HG02973 (cell line): ENCODE measurements around the gene ARPC1B.
"Not testable (repeated sequence)": the region's sequence is repeated elsewhere in the genome, so short reads cannot be mapped to it uniquely, and the experiment has no call there.

Experiments used
- ATAC-seq: cut with Tn5 transposase; IDR thresholded peaks from one replicate; pipeline ENCODE4 v1.9.1; 2021; ENCODE audit warnings: moderate library complexity; ENCODE audit not compliant: unreplicated experiment

Gene ARPC1B

DNA sequence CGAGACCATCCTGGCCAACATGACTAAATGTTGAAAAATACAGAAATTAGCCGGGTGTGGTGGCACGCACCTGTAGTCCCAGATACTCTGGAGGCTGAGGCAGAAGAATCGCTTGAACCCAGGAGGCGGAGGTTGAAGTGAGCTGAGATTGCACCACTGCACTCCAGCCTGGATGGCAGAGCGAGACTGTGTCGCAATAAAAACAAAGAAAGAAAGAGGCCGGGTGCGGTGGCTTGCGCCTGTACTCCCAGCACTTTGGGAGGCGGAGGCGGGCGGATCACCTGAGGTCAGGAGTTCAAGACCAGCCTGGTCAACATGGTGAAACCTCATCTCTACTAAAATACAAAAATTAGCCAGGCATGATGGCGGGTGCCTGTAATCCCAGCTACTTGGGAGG lies 12.7 kb downstream of the ARPC1B start:
- ATAC-seq = not testable (repeated sequence)

GRCh38 chr7:99387912-99388311 lies 13.4 kb downstream of the ARPC1B start:
- ATAC-seq = no peak

DNA sequence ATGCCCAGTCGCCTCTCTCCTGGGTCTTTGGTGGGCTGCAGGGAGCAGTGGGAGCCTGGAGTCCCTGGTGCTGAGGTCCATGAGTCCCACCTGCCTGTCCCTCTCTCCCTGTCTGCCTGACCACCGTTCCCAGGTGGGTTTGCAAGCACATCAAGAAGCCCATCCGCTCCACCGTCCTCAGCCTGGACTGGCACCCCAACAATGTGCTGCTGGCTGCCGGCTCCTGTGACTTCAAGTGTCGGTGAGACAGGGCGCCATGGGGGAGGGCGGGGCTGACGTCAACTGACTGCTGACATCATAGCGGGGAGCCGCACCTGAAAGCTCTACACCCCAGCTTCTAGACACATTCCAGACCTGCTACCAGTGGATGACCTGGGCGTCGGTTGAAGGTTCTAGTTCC lies 15.2 kb downstream of the ARPC1B start:
- ATAC-seq = no peak

DNA sequence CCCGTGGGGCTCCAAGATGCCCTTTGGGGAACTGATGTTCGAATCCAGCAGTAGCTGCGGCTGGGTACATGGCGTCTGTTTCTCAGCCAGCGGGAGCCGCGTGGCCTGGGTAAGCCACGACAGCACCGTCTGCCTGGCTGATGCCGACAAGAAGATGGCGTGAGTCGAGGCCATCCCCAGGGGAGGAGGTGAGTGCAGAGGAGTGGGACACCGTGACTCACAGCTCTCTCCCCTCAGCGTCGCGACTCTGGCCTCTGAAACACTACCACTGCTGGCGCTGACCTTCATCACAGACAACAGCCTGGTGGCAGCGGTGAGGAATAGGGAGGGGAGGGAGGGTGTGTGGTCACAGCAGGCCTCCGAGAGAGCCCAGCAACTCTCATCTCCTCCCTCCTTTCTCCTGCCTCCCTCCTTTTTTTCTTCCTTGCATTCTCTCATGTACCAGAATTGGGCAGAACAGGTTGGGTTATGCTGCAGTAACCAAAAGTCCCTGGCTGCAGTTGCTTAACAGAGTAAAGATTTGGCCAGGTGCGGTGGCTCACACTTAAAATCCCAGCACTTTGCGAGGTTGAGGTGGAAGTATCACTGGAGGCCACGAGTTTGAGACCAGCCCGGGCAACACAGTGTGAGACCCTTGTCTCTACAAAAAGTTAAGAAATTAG lies 16.5 kb downstream of the ARPC1B start:
- no peak for ATAC-seq

DNA sequence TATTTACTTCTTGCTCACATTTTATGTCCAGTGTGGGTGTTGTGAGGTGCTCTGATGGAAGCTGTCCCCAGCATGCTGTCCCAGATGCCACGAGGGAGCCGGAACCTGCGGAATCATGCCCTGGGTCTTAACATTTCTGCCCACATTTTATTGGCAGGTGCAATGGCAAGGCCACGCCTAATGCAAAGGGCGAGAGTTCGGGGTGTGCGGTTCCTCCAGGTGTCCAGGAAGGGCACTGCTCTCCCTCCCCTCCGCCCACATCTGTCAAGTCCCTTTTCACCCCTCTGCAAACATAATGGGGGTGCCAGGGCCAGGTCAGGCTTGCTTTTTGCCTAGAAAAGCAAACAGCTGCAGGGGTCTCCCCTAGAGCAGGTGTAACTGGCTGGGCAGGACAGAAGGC lies 17.5 kb downstream of the ARPC1B start:
- no peak for ATAC-seq

GRCh38 chr7:99392659-99393354 lies 18.3 kb downstream of the ARPC1B start:
- ATAC-seq = no peak

- ATAC-seq = no peak
Measured at GRCh38 chr7:99393355-99394187, 19.0 kb downstream of the ARPC1B start.

- no peak for ATAC-seq
Measured at GRCh38 chr7:99394188-99394502, 19.6 kb downstream of the ARPC1B start.

GRCh38 chr7:99395616-99396327 lies 21.2 kb downstream of the ARPC1B start:
- no peak for ATAC-seq

DNA sequence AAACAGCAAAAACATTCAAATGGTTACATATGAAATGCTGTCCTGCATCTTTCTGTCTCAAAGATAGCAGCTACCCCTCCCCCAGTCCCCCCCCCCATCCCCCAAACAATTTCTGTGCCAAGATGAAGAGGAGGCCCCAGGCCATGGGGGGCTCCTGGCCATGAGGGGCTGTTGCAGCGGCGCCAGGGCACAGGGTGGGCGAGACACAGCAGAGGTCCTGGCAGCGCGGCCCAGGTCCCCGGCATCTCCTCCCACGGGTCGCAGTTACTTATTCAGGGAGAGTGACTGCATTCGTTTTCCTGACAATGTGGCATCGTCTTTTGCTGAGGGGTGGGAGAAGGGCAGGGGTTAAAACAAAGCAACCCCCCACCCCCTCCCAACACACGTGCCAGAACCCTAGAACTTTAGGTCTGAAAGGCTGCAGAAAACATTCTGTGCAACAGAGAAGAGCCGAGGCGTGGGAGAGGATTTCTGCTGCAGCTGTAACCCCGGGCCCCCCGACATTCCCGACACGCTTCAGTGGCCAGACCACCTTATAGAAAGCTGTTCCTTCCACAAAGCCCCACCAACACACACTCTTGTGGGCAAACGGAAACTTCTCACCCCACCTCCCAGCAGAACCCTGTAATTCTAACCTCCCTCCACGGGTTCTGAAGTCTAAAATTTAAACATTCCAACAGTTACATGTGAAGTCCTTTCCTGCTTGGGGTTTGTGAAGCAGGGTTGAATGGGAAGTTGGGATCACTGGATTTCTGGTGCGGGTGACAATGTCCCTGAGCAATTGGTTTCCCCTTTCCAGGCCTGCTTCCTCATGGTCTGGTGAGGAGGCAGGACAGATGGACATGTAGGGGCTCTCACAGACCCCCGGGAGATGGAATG lies 22.1 kb downstream of the ARPC1B start:
- no peak for ATAC-seq

DNA sequence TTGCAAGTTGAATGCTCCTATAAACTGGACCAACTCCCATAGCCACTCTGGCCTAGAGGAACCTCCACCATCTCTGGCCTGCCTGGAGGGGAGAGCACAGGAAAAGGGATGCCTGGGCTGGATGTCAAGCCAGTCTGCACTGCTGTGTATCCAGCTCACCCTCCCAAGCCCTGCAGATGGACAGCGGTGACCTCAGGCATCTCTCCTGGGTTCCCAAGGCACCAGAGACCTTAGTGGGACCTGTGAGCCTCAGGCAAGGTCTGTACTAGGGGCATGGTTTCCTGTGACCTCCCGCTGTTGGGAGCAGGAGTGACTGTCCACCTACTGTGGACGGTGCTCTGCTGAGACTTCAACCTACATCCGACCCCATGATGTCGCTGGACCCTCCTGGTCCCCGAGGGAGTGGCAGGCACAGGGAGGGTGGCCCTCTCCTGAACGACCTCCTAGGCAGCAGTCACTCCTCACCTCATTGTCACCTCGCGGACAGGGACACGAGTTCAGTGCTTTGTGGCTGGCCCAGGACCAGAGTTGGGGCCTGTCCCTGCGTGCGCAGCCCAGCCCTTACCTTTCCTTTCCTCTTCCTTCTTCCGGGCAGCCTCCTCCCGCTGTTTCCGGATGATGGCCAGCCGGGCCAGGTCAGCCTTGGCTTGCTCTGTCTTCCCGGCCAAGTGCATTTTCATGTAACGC lies 22.9 kb downstream of the ARPC1B start:
- no peak for ATAC-seq

GRCh38 chr7:99398891-99399445 lies 24.4 kb downstream of the ARPC1B start:
- ATAC-seq = no peak

DNA sequence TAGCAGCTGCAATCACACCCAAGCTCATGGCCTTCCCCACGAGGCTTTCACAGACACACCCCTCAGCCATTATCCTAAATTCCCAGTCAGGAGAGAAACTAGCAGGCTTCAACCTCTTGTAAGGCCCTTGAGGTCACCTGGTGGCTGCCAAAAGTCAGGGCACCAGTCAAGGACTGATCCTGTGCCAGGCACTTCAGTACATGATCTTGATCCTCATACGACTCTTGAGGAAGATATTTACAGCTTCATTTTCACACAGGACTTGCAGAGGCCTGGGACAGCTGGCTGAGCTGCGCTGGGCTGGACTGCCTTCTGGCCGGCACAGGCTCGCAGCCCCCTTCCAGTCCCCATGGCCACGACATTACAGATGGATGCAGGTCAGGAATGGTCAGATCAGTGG lies 25.1 kb downstream of the ARPC1B start:
- no peak for ATAC-seq

GRCh38 chr7:99402854-99403253 lies 28.3 kb downstream of the ARPC1B start:
- ATAC-seq = no peak

GRCh38 chr7:99403764-99404163 lies 29.2 kb downstream of the ARPC1B start:
- ATAC-seq = no peak

DNA sequence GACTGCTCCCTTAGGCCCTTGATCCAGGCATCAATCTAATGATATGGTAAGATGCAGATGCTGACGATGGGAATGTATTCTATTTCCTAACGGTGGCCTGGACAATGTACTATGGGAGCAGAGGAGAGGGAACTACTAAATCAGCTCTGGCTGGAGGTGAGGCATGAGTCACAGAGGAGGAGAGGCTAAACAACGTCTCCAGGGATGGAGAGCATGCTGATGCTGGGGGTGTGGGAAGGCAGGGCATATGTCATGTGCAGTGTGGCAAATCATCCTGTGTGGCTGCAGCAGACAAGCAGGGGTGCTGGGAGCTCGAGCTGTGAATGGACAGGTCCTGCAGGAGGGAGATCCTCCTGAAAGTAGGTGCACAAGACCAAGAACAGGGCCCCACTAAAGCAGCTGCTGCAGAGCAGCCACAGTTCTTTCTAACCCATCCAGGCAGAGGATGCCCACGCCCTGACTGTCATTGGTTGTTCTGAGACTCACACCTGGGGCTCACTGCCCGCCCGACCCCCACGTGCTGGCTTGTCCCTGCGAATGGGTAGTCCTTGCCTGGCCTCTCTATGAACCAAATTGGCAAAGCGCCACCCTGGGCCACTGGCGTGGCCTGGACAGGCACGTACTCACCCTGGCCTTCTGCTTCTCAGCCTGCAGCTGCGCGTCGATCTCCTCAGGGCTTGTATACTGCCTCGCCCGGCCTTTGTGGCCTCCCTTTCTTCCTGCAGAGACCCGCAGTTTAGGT lies 29.9 kb downstream of the ARPC1B start:
- no peak for ATAC-seq

- ATAC-seq = no peak
Measured at GRCh38 chr7:99404977-99405320, 30.4 kb downstream of the ARPC1B start.

- no peak for ATAC-seq
Measured at GRCh38 chr7:99406557-99406956, 32.0 kb downstream of the ARPC1B start.

- peak; percentile 9 for ATAC-seq
Measured at GRCh38 chr7:99407872-99408378, 33.4 kb downstream of the ARPC1B start.
